IMR-90 (cell line): ENCODE measurements around the gene SYT17. TPM values are rescaled to one million over a fixed set of nuclear protein-coding genes. Genes with fewer than 3 reads are reported as not detected.

ENCODE experiments used
- ATAC-seq: fragments of 200-7000 bp; cut with Tn5 transposase; 2 replicates; pipeline ENCODE4 v1.9.1; 2020; ENCODE audit warnings: low read depth, mild to moderate bottlenecking, moderate library complexity
- BruUV-seq: library from RNA; stranded (reverse); fragments of 400-500 nt; replicated peaks from 2 replicates; lab custom pipeline; 2021; lab: Mats Ljungman, UMichigan
- CTCF ChIA-PET: fragments of 300-600 bp; formaldehyde crosslinking; extraction: SDS; loops from one replicate; lab custom pipeline; 2021; ENCODE audit warnings: antibody characterized with exemption; lab: Yijun Ruan, JAX
- POLR2A ChIA-PET: fragments of 300-600 bp; sonication (Branson Sonifier 250); formaldehyde crosslinking; loops from one replicate; lab custom pipeline; 2022; ENCODE audit warnings: antibody characterized with exemption; ENCODE audit not compliant: unreplicated experiment; lab: Charles Lee
- DNase-seq: peaks from one replicate; pipeline ENCODE4 v3.0.0; 2013
- H2AFZ ChIP-seq: replicated peaks from 2 replicates; pipeline ENCODE3; 2013; ENCODE audit warnings: low read length, mild to moderate bottlenecking; ENCODE audit not compliant: poor library complexity
- H2AK5ac ChIP-seq: 2 replicates; pipeline ENCODE4 v1.6.1; 2013; ENCODE audit warnings: low read depth, low read length, inconsistent platforms
- H2AK9ac ChIP-seq: replicated peaks from 2 replicates; pipeline ENCODE3; 2013; ENCODE audit warnings: mild to moderate bottlenecking, low read depth, low read length, moderate library complexity; ENCODE audit not compliant: poor library complexity
- H2BK120ac ChIP-seq: 2 replicates; pipeline ENCODE4 v1.6.1; 2013; ENCODE audit warnings: low read depth, low read length, inconsistent platforms
- H2BK15ac ChIP-seq: 3 replicates; pipeline ENCODE4 v1.6.1; 2013; ENCODE audit warnings: low read depth, low read length, inconsistent platforms
- H2BK20ac ChIP-seq: 2 replicates; pipeline ENCODE4 v1.6.1; 2013; ENCODE audit warnings: low read depth, mild to moderate bottlenecking, inconsistent platforms, low read length, moderate library complexity
- H2BK5ac ChIP-seq: 2 replicates; pipeline ENCODE4 v1.6.1; 2013; ENCODE audit warnings: mild to moderate bottlenecking, low read depth, low read length, inconsistent platforms; ENCODE audit not compliant: poor library complexity, severe bottlenecking
- H3K14ac ChIP-seq: replicated peaks from 2 replicates; pipeline ENCODE4 v1.6.1; 2013; ENCODE audit warnings: low read depth, low read length, inconsistent platforms
- H3K18ac ChIP-seq: 2 replicates; pipeline ENCODE4 v1.6.1; 2013; ENCODE audit warnings: low read depth, low read length, control low read depth
- H3K23ac ChIP-seq: 2 replicates; pipeline ENCODE4 v1.6.1; 2013; ENCODE audit warnings: low read depth, low read length, inconsistent platforms
- H3K27ac ChIP-seq: 2 replicates; pipeline ENCODE4 v1.5.1; 2013; ENCODE audit warnings: mild to moderate bottlenecking, control low read depth, low read length; ENCODE audit not compliant: insufficient read depth
- H3K27me3 ChIP-seq: 2 replicates; pipeline ENCODE4 v1.6.1; 2013; ENCODE audit warnings: low read length; ENCODE audit not compliant: control insufficient read depth, insufficient read depth
- H3K36me3 ChIP-seq: 2 replicates; pipeline ENCODE4 v1.6.1; 2013; ENCODE audit warnings: low read length, mixed read lengths; ENCODE audit not compliant: control insufficient read depth, insufficient read depth
- H3K4ac ChIP-seq: 2 replicates; pipeline ENCODE4 v1.6.1; 2013; ENCODE audit warnings: low read depth, low read length, inconsistent platforms
- H3K4me1 ChIP-seq: 2 replicates; pipeline ENCODE4 v1.6.1; 2013; ENCODE audit warnings: low read length, mixed read lengths; ENCODE audit not compliant: control insufficient read depth, insufficient read depth
- H3K4me2 ChIP-seq: 2 replicates; pipeline ENCODE4 v1.6.1; 2013; ENCODE audit warnings: low read depth, mild to moderate bottlenecking, control low read depth, low read length, moderate library complexity
- H3K4me3 ChIP-seq: 2 replicates; pipeline ENCODE4 v1.5.1; 2013; ENCODE audit warnings: low read depth, mild to moderate bottlenecking, control low read depth, low read length, moderate library complexity; ENCODE audit not compliant: insufficient read depth
- H3K56ac ChIP-seq: 2 replicates; pipeline ENCODE4 v1.6.1; 2013; ENCODE audit warnings: low read length, inconsistent platforms; ENCODE audit not compliant: insufficient read depth; ENCODE audit errors: extremely low read depth
- H3K79me1 ChIP-seq, 2 experiments: 2 replicates each; pipeline ENCODE4 v1.6.1; 2013; ENCODE audit warnings: low read length in 2 of 2, inconsistent platforms in 1 of 2, low read depth in 1 of 2
- H3K9ac ChIP-seq: 2 replicates; pipeline ENCODE4 v1.6.1; 2013; ENCODE audit warnings: low read depth, low read length, control low read depth
- H3K9me1 ChIP-seq: 2 replicates; pipeline ENCODE4 v1.6.1; 2013; ENCODE audit warnings: low read length, inconsistent platforms; ENCODE audit not compliant: insufficient read depth
- H3K9me3 ChIP-seq: 2 replicates; pipeline ENCODE4 v1.6.1; 2013; ENCODE audit warnings: low read length; ENCODE audit not compliant: control insufficient read depth, insufficient read depth
- H4K20me1 ChIP-seq: 2 replicates; pipeline ENCODE4 v1.6.1; 2013; ENCODE audit warnings: low read length, inconsistent platforms; ENCODE audit not compliant: insufficient read depth
- H4K5ac ChIP-seq: 2 replicates; pipeline ENCODE4 v1.6.1; 2013; ENCODE audit warnings: mild to moderate bottlenecking, low read depth, low read length, control low read depth
- H4K8ac ChIP-seq, 2 experiments: 2 replicates each; pipeline ENCODE4 v1.6.1; 2013; ENCODE audit warnings: low read depth in 2 of 2, low read length in 2 of 2, control low read depth in 1 of 2, inconsistent platforms in 1 of 2
- H4K91ac ChIP-seq: 2 replicates; pipeline ENCODE4 v1.6.1; 2013; ENCODE audit warnings: low read depth, low read length, inconsistent platforms; ENCODE audit not compliant: insufficient read depth
- BHLHE40 ChIP-seq: fragments of 150-350 bp; IDR thresholded peaks from 2 replicates; pipeline ENCODE4 v1.6.1; 2016; ENCODE audit warnings: mild to moderate bottlenecking, low read depth, low read length
- CEBPB ChIP-seq: IDR thresholded peaks from 2 replicates; pipeline ENCODE4 v1.6.1; 2012; ENCODE audit warnings: low read depth, low read length, improper control_type of control experiment
- CHD1 ChIP-seq: IDR thresholded peaks from 2 replicates; pipeline ENCODE4 v1.6.1; 2012; ENCODE audit warnings: low read depth, low read length, improper control_type of control experiment
- FOS ChIP-seq: fragments of 150-350 bp; IDR thresholded peaks from 2 replicates; pipeline ENCODE4 v1.6.1; 2016; ENCODE audit warnings: low read depth, low read length
- MAFK ChIP-seq: IDR thresholded peaks from 2 replicates; pipeline ENCODE4 v1.6.1; 2012; ENCODE audit warnings: low read depth, low read length, improper control_type of control experiment
- MAZ ChIP-seq: IDR thresholded peaks from 2 replicates; pipeline ENCODE4 v1.6.1; 2012; ENCODE audit warnings: low read depth, mild to moderate bottlenecking, low read length, improper control_type of control experiment, moderate library complexity, borderline replicate concordance
- NFE2L2 ChIP-seq: fragments of 150-350 bp; IDR thresholded peaks from 2 replicates; pipeline ENCODE4 v1.6.1; 2016; ENCODE audit warnings: low read depth, mild to moderate bottlenecking, low read length
- POLR2A ChIP-seq: IDR thresholded peaks from 2 replicates; pipeline ENCODE4 v1.6.1; 2012; ENCODE audit warnings: mild to moderate bottlenecking, low read depth, low read length
- RAD21 ChIP-seq: IDR thresholded peaks from 2 replicates; pipeline ENCODE4 v1.6.1; 2012; ENCODE audit warnings: low read length, improper control_type of control experiment
- RCOR1 ChIP-seq: IDR thresholded peaks from 2 replicates; pipeline ENCODE4 v1.6.1; 2012; ENCODE audit warnings: mild to moderate bottlenecking, low read length, improper control_type of control experiment; ENCODE audit not compliant: insufficient replicate concordance
- SMC3 ChIP-seq: fragments of 150-350 bp; IDR thresholded peaks from 2 replicates; pipeline ENCODE4 v1.6.1; 2016; ENCODE audit warnings: low read depth, mild to moderate bottlenecking, antibody characterized with exemption, low read length, moderate library complexity
- WGBS, 2 experiments: methylation state at CpG; one replicate each; pipeline versions ENCODE4 v1.1.5 to v1.1.7; 2013; ENCODE audit warnings: missing lambda C conversion rate in 2 of 2; ENCODE audit not compliant: insufficient read length in 1 of 2; ENCODE audit errors: extremely low coverage in 2 of 2; 5-methylcytosine and 5-hydroxymethylcytosine counted together
- dilution Hi-C: fragments of 300-500 bp; cut with HindIII; formaldehyde crosslinking; loops from one replicate; pipeline ENCODE4 v1.14.3; 2018; ENCODE audit warnings: low sequenced_read_pairs; ENCODE audit not compliant: unreplicated experiment
- in situ Hi-C: fragments of 300-500 bp; cut with MboI; formaldehyde crosslinking; loops from 3 replicates; pipeline ENCODE4 v1.14.3; 2019; ENCODE audit warnings: low sequenced_read_pairs, inconsistent platforms, mixed read lengths
- intact Hi-C: fragments of 100-400 bp; cut with micrococcal nuclease; formaldehyde crosslinking; loops from 2 replicates; pipeline ENCODE4 v1.10.0; 2022
- polyA plus RNA-seq, 3 experiments: library from polyadenylated mRNA; depleted of rRNA; stranded (reverse); fragments of >200 nt; gene quantifications; 2 replicates each; pipeline ENCODE4 v1.2.3, GENCODE V29; 2012; ENCODE audit warnings: low replicate concordance in 1 of 3
- total RNA-seq: library from RNA; depleted of rRNA; stranded (reverse); fragments of >200 nt; gene quantifications from 2 replicates; pipeline ENCODE4 v1.2.3, GENCODE V29; 2012
- TF ChIP-seq, protein P1 (sequence below): fragments of 150-350 bp; IDR thresholded peaks from 2 replicates; pipeline ENCODE4 v1.6.1; 2016; ENCODE audit warnings: low read depth, mild to moderate bottlenecking, low read length, moderate library complexity, borderline replicate concordance

The SYT17 gene
- total and polyA plus RNA-seq, 2 of the 4 experiments (the other 2 are of a cell fraction), result not detected

DNA sequence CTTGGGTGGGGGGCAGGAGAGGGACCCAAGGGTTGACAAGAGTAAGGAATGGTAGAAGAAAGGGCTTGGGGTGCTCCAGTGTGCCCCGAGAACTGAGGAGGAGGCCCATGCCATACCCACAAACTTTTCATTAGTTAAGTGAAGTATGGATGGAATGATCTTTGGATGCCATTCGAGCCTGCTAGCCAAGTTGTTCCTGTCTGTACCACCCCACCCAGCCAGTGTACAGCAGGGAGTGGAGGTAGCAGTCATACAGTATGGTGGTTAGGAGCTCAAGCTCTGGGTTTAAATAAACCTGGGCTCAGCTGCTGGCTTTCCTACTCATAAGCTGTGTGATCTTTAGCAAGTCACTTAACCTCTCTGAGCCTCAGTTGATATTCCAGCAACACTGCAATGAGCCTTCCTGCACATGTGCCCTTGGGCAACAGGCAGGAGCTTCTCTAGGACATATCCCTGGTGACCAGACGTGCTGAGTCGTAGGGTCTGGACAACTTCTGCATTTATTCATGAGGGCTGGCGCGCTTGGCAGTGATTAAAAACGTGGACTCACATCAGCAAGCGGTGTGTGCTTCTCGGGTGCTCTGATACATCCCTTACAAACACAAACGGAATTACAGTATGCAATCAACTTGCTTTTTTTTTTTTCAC, 31.4 kb upstream of the SYT17 start:
- Histone ChIP-seq H2AK5ac (peak overlapping the region; percentile 90; the same call in 1 of the 2 replicates), H2BK5ac (no peak overlapping the region), H4K8ac (peak overlapping the region in 1 of 2 experiments; percentile 9; a peak in 1 of 4 replicates), H2AFZ (no peak overlapping the region), H2BK15ac (peak overlapping the region; percentile 19; the same call in 1 of the 3 replicates), H3K9ac (no peak overlapping the region), H3K14ac (peak overlapping the region; percentile 46; the same call in 1 of the 2 replicates), H4K91ac (0 out of 2 replicates have a peak overlapping the region, but pooled peaks have one; percentile 16), H3K4me2 (peak overlapping the region; percentile 11; the same call in 1 of the 2 replicates), H2BK20ac (peak overlapping the region; percentile 57; the same call in 1 of the 2 replicates), H3K23ac (no peak overlapping the region), H3K27me3 (no peaks in the 10 kb centered on the region), H4K20me1 (no peaks in the 10 kb centered on the region), H3K36me3 (no peaks in the 10 kb centered on the region), H3K4me3 (no peak overlapping the region), H3K4me1 (peaks cover 31% of the 10 kb centered on the region), H3K27ac (peak overlapping the region; percentile 1; the same call in 1 of the 2 replicates), H3K9me3 (no peaks in the 10 kb centered on the region), H3K18ac (peak overlapping the region; percentile 18), H2AK9ac (no peak overlapping the region), H3K4ac (peak overlapping the region; percentile 38), H3K79me1 (peaks cover 0 to 12% of the 10 kb centered on the region in 2 experiments; a peak in 2 of 4 replicates), H2BK120ac (peak overlapping the region; percentile 32; the same call in 1 of the 2 replicates), H4K5ac (no peak overlapping the region), H3K9me1 (peaks cover 18% of the 10 kb centered on the region), H3K56ac (no peak overlapping the region)
- POLR2A ChIA-PET, result no interaction called here
- dilution Hi-C loops, result no loop called here
- no TSS peak for BruUV-seq
- intact Hi-C loops, result no loop called here
- no peak for TF ChIP-seq POLR2A
- peak; percentile 29; the same call in 1 of the 2 replicates for TF ChIP-seq BHLHE40
- TF ChIP-seq SMC3, result no peak
- no peak for TF ChIP-seq MAFK
- TF ChIP-seq CHD1, result no peak
- no peak for TF ChIP-seq FOS
- no peak for TF ChIP-seq NFE2L2
- no peak for TF ChIP-seq CEBPB
- TF ChIP-seq, protein P1, sequence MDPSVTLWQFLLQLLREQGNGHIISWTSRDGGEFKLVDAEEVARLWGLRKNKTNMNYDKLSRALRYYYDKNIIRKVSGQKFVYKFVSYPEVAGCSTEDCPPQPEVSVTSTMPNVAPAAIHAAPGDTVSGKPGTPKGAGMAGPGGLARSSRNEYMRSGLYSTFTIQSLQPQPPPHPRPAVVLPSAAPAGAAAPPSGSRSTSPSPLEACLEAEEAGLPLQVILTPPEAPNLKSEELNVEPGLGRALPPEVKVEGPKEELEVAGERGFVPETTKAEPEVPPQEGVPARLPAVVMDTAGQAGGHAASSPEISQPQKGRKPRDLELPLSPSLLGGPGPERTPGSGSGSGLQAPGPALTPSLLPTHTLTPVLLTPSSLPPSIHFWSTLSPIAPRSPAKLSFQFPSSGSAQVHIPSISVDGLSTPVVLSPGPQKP, result no peak
- peak; percentile 72 for TF ChIP-seq RCOR1
- no peak for TF ChIP-seq MAZ
- TF ChIP-seq RAD21, result no peak
- DNase-seq (peak; percentile 53), ATAC-seq (peak; percentile 21; the same call in 1 of the 2 replicates)
- CTCF ChIA-PET, result no interaction called here
- 62% methylated on average over 8 of the region's 10 CpGs; no CpG with 5 or more reads in 1 of the 2 experiments for WGBS, 2 experiments
- in situ Hi-C loops, result no loop called here
